NCI-H1417 (cell line): ENCODE measurements around the gene EBF3.
A peak's percentile ranks its signal among the peaks of the same experiment; 100 is the strongest.

Source experiments
- DNase-seq, 3 experiments: peaks; one replicate each; lab custom pipeline; 2025; lab: John Stamatoyannopoulos, UW

EBF3 gene

DNA sequence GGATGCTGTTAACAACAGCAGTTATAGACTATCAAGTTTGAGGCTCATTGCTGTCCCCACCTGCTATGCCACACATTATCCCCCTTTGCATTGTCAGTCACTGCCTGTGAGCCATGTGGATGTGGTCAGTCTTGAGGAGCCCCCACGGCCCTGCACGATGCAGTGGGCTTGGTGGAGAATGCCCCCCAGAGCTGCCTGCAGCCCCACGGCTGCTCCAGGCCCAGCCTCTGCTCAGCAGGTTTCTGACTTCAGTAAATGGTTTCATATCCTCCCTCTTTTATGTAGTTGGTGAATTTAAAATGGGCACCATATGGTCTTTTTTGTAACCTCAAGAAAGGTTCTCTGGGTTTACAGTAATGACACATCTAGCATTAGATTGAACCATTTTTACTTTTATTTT lies 164.1 kb downstream of the EBF3 start:
- DNase-seq = no peak

DNA sequence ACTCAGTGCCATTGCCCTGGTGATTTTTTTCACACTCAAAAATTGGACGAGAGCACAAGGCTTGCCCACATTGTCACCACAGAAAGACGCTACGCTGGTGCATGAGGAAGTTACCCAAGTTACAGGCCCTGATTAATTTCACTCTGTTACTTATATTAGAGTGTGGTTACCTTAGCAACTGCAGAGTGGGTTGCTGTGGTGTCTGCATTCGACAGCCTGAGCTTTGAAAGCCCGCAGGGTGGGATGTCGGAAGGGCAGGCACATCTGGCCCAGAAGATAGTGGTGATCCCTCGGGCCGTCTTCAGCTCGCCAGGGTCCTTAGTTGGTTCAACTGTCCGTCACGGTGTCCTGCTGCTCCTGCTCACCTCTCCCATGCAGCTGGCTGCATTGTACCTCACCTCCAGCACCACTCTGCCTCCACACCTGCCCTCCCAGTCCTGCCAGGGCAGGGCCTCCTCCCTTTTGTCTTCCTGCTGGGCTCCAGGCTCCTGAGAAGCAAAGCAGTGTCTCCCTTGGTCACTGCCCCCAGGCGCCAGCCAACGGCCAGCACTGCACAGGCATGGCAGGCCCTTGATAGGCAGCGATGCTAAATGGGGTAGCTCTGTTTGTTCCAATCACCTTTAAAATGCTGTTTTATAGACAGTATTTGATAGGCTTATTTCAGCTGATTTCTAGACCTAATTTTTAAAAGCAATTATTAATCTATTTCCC lies 167.2 kb downstream of the EBF3 start:
- peak in 1 of 3 experiments; percentile 0 for DNase-seq

DNA sequence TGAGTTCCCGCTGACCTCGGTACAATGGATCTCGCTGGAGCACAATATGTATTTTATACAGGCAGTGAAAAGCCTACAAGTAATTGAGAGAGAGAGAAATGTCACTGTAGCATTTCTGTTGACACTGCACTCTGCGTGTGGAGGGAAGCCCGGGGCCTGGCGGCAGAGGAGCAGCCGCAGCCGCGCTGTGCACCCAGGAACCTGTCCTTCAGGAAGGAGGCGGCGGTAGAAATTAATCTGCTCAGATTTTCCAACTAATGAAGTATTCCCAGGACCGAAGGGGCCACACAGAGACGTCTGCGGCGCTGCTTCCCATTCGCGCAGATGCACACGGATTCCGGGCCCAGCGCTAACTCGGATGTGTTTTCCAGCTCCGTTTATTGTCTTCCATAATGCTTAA lies 170.1 kb downstream of the EBF3 start:
- DNase-seq = no peak

DNA sequence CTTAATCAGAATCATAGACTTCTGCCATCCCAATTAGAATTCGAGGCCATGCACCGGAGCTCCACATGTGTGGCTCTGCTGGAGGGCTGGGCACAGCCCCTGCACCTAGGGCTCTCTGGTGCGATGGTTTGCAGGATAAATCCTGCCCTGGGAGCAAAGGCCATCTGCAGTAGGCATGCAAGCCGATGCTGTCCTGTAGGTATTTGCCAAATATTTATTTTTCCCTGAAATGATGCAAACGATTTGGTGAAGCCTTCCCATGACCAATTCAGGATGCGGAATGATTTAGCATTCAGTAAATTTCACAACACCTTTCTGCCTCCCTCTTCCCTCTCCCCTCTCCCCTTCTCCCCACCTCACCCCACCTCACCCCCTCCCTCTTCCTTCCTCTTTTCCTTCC lies 170.6 kb downstream of the EBF3 start:
- no peak for DNase-seq

DNA sequence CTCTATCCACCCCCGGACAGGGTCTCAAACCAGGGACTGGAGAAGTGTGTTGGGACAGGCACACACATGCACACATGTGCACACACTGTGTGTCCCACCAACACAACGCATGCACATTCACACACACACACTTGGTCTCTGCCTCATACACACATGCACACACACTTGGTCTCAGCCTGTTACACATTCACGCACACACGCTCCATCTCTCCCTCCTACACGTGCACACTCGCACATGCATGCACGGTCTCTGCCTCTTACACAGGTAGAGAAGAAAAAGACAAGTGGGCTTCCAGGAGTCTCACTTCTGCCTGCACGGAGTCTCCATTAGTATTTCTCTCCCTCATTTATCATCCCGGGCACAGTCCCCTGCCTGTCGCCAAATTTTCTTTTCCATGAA lies 171.2 kb downstream of the EBF3 start:
- DNase-seq = no peak

DNA sequence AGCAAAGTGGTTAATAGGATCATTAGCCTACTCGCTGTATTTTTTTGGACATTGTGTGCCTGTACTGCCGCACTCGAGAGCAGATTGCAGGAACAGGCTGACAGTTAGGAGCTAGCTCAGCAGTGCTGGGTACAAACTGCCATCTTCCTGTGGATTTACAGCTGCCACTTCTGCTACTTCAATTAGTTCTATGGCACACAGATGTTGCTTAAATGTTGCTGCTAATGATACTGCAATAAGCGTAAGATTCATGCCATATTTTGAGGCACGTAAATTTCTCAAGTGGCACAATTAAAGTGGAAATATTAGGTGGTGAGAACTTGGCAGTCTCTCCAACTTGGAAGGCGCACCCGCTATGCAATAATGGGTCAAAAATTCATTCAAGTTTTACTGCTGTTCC lies 171.9 kb downstream of the EBF3 start:
- DNase-seq = no peak

DNA sequence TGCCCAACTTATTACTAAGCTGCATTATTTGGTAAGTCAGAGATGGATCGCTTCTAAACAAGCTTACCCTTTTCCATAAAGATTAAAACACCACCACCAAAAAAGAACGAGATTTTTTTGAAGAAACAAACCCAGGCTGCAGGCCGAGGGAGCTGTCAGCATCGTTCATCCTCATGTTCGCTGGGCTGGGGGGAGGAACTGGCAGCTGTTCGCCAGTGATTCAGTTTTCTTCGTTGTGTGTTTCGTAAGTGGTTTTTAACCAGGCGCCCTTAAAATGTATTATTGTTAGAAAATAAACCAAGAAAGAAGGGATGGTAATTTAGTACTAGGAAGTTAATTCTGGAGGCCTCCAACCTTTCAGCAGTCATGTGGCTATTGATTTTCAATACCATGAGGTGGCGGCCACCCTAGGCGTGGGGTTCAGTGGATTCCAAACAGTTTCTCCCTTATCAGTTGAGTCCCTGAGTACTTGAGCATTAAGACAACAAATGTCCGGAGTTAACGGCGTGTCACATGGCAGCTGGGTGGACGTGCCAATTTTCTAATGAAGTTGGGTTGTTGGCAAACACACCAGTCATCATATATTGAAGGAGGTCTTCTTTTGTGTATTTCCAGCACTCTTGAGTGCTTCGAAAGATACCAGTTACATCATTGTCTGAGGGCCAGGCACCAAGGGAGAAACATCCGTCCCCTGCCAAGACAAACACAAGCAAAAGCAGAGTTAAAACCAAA lies 173.2 kb downstream of the EBF3 start:
- no peak for DNase-seq

DNA sequence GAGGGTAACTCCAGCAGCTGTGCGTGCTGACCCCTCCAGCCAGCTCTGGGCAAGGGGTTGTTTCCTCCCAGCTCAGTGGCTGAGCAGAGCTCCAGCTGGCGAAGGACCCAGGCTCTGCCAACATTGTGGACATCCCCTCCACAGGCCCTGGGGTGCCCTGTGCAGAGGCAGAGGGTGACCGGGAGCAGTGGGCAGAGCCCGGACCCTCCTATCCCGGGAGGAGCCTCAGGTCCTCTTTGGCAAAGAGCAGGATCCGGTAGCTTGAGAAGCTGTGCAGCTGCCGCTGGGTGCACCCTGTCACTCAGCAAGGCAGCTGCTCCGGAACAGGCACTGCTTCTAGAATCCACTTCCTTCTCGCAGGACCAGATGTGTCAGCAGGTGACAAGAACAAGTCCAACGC lies 175.9 kb downstream of the EBF3 start:
- no peak for DNase-seq

DNA sequence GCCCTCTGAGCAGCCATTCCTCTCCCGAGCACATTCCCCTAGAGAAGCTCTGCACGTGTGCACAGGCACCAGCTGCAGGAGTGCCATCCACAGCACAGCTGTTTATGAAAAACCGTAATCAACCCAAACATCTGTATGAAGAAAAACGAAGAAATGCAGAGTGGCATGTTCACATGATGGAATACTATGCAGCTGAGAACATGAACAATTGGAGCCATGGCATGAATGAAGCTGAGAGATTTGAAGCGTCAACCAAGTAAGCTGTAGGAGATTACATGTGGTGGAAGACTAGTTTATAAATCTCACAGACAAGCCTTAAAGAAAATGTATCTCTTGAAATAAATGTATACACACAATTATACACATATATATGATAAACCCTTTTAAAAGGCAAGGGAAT lies 176.5 kb downstream of the EBF3 start:
- no peak for DNase-seq

DNA sequence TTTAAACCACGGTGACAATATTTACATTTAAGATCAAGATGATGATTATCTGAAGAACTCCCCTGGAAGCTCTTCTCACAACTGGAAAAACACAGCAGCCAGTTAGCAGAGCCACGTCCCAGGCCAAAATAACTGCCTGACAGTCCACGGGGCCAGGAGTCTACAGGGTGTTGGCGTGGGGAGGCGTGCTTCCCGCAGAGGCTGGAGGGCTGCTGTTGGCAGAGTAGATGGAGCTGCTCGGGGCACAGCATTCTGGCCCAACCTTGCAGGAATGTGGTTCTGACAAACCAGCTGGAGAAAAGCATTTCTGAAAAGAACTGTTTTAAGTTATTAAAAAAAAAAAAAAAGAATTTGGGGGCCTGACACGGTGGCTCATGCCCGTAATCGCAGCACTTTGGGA lies 177.9 kb downstream of the EBF3 start:
- DNase-seq = peak in 1 of 3 experiments; percentile 1

DNA sequence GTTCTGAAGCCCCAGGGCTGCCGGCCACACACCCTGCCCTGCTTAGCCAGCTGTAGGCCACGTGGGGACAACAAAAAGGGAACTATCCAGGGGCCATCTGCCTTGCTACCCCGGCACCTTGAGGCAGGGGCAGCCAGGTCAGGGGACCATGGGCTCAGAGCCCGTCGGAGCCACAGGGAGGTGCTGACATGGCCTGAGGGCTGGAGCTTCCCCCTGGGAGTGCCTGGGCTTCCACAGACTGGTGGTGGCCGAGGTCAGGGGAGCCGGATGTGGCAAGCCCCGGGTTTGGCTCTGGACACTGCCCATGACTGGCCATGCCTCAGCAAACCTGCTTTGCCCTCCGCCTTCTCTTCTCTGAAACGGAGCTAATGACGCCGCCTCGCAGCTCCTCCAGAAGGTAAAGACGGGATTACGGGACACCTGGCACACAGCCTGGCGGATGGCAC lies 178.5 kb downstream of the EBF3 start:
- DNase-seq = peak in 1 of 3 experiments; percentile 5
